ENCODE data around the gene FOXD4.
"Not testable (repeated sequence)": the region's sequence is repeated elsewhere in the genome, so short reads cannot be mapped to it uniquely, and the experiment has no call there.

The FOXD4 gene

DNA sequence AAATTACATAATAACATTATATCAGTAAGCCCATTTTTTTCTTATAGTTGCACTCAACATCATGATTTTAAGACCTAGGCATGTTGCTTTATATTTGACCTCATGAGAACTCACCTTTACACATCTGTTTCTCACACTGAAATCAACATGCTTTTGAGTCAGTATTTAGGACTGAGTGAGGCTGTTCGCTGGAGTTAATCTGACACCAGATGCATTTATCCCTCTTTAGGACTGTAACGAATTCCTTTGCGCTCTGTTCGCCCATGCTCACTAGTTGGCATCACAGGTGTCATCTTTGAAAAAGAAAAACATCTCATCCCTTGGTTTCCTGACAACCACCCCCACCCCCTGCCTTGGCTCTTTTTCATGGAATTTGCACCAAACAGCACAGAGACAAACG, 24.3 kb downstream of the FOXD4 start:
- not testable (repeated sequence) for DNase-seq (ENCODE audit: low read depth in 2 of 2)

DNA sequence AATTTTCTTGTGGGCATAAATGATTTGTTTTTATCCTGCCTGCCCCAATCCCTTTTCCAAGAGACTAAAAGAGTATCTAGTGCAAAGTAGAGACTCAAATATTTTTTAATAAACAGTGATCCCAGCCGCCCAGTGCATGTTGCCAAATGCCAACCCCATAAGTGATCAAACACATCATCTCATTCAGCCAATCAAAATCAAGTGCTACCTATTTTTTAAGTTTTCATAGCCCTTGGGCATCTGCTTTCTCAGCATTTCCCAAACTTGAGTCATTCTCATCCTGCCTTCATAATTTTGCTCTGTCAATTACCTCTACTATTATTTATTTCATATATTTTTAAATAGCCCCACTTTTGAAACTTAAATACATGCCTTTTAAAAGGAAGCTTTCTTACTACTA, 27.4 kb downstream of the FOXD4 start:
- not testable (repeated sequence) for DNase-seq (ENCODE audit: low read depth in 2 of 2)

GRCh38 chr9:88396-89037, 29.7 kb downstream of the FOXD4 start:
- DNase-seq (ENCODE audit: low read depth in 2 of 2), result not testable (repeated sequence)

DNA sequence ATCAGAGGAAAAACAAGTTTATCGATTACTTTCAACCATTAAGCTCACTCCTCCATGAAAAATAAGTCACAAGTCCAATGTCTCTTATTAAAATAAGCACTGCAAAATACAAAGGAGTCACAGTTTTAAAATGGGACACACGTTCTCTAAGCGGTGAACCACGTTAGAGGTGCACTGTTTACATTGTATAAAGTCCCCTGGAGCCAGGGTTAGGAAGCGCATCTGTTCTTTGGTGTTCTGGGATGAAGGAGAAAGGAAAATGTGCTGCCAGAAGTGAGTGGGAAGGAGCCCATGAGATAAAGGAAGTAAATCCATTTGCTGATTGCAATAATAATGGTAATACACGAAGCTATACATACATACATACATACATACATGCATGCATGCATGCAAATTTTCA, 30.4 kb downstream of the FOXD4 start:
- not testable (repeated sequence) for DNase-seq (ENCODE audit: low read depth in 2 of 2)

DNA sequence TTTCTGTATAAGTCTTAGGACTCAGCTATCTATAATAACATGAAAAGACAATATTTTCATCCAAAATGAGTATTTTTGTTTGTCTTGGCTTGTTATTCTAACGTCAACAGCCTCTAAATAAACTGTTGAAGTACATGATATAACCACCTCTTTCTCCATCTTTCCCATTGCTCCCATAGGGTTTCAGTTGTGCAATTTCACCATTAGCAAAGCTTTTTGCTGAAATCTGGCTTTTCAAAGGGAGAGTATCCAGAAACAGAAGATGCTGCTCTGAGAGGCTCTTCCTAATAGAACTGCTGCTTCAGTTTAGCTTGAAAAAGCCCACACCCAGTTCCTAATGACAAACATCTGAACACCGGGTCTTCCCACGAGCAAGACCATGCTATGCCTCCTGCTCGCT, 31.1 kb downstream of the FOXD4 start:
- DNase-seq (ENCODE audit: low read depth in 2 of 2), result not testable (repeated sequence)

GRCh38 chr9:86697-87096, 31.5 kb downstream of the FOXD4 start:
- DNase-seq (ENCODE audit: low read depth in 2 of 2), result not testable (repeated sequence)

DNA sequence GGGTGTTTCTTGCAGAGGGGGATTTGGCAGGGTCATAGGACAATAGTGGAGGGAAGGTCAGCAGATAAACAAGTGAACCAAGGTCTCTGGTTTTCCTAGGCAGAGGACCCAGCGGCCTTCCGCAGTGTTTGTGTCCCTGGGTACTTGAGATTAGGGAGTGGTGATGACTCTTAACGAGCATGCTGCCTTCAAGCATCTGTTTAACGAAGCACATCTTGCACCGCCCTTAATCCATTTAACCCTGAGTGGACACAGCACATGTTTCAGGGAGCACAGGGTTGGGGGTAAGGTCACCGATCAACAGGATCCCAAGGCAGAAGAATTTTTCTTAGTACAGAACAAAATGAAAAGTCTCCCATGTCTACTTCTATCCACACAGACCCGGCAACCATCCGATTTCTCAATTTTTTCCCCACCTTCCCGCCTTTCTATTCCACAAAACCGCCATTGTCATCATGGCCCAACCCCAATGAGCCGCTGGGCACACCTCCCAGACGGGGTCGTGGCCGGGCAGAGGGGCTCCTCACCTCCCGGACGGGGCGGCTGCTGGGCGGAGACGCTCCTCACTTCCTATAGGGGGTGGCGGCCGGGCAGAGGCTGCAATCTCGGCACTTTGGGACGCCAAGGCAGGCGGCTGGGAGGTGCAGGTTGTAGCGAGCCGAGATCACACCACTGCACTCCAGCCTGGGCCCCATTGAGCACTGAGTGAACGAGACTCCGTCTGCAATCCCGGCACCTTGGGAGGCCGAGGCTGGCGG, 35.1 kb downstream of the FOXD4 start:
- not testable (repeated sequence) for DNase-seq (ENCODE audit: low read depth in 2 of 2)

GRCh38 chr9:78333-78732, 39.9 kb downstream of the FOXD4 start:
- not testable (repeated sequence) for DNase-seq (ENCODE audit: low read depth in 2 of 2)

GRCh38 chr9:76389-76788, 41.8 kb downstream of the FOXD4 start:
- DNase-seq (ENCODE audit: low read depth in 2 of 2), result not testable (repeated sequence)

DNA sequence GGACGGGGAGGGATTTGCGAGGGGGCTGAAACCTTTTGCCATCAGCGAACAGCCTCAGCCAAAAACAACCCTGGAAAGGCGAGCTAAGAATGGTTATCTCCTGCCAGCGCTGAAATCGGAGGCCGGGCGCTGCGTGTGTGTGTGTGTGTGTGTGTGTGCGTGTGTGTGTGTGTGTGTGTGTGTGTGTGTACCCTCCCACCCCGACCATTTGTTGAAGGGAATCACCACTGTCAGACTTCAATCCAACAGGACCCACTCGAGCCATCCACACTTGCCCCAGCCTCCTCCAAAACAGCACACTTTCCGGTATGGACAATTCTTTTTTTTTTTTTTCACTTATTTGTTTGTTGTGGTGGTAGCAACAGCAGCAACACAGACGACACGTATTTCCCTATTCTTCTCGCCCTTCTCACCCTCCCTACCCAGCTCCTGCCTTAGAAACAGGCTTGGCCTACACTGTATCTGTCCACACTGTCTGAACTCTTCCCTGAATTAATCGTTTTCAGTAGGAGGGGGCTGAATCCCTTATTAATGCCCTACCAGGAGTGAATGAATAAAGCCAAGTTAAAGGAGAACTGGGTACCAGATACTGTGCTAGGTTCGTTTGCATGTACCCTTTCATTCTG, 44.2 kb downstream of the FOXD4 start:
- not testable (repeated sequence) for DNase-seq (ENCODE audit: low read depth in 2 of 2)

GRCh38 chr9:73076-73899, 44.9 kb downstream of the FOXD4 start:
- DNase-seq (ENCODE audit: low read depth in 2 of 2), result not testable (repeated sequence)

All from stimulated activated CD8-positive, alpha-beta memory T cell treated with anti-CD3 and anti-CD28 coated beads, Interleukin-15, amount 100 ng/mL, for 48 hours (primary cell).